Heart left ventricle (tissue), 16 donors: ENCODE measurements around the gene OR51F2. TPM values are rescaled to one million over a fixed set of nuclear protein-coding genes. Genes with fewer than 3 reads are reported as not detected.
"Not testable (repeated sequence)": the region's sequence is repeated elsewhere in the genome, so short reads cannot be mapped to it uniquely, and the experiment has no call there.

ENCODE experiments used
- ATAC-seq, 4 donors: fragments of 200-7000 bp; cut with Tn5 transposase; one replicate each; pipeline ENCODE4 v1.9.1; 2020 to 2022; ENCODE audit warnings: moderate library complexity in 4 of 4, mild to moderate bottlenecking in 3 of 4, moderate number of reproducible peaks in 1 of 4
- DNase-seq, 5 donors: peaks; one replicate each; pipeline ENCODE4 v3.0.0-alpha.2; 2020
- H3K27ac ChIP-seq, 12 donors: fragments of 200-600 bp; sonication (generic) in 4 of 12; one replicate each; pipeline versions ENCODE4 v1.5.0 to v1.8.0; 2016 to 2022; ENCODE audit warnings: mild to moderate bottlenecking in 2 of 12
- H3K27me3 ChIP-seq, 9 donors: fragments of 200-600 bp; sonication (generic) in 2 of 9; one replicate each; pipeline versions ENCODE4 v1.5.1 to v1.8.0; 2016 to 2022; ENCODE audit warnings: mild to moderate bottlenecking in 3 of 9
- H3K36me3 ChIP-seq, 9 donors: fragments of 200-600 bp; sonication (generic) in 2 of 9; one replicate each; pipeline versions ENCODE4 v1.5.0 to v1.8.0; 2018 to 2022; ENCODE audit warnings: mild to moderate bottlenecking in 2 of 9
- H3K4me1 ChIP-seq, 12 donors: fragments of 200-600 bp; sonication (generic) in 4 of 12; one replicate each; pipeline versions ENCODE4 v1.5.0 to v1.8.0; 2016 to 2022; ENCODE audit warnings: mild to moderate bottlenecking in 3 of 12
- H3K4me3 ChIP-seq, 12 donors: fragments of 200-600 bp; sonication (generic) in 4 of 12; one replicate each; pipeline versions ENCODE4 v1.5.0 to v1.8.0; 2017 to 2022; ENCODE audit warnings: mild to moderate bottlenecking in 9 of 12, moderate library complexity in 4 of 12
- H3K9me3 ChIP-seq, 12 donors: fragments of 200-600 bp; sonication (generic) in 4 of 12; one replicate each; pipeline versions ENCODE4 v1.5.0 to v1.8.0; 2016 to 2022; ENCODE audit warnings: mild to moderate bottlenecking in 1 of 12
- CTCF ChIP-seq, 12 donors: fragments of 200-600 bp; sonication (generic) in 4 of 12; IDR thresholded peaks; one replicate each; pipeline versions ENCODE4 v1.5.0 to v1.8.0; 2018 to 2022; ENCODE audit warnings: antibody characterized with exemption in 12 of 12, mild to moderate bottlenecking in 5 of 12
- POLR2A ChIP-seq, 2 donors: fragments of 450-650 bp; IDR thresholded peaks; one replicate each; pipeline ENCODE4 v1.6.1; 2017; ENCODE audit warnings: antibody characterized with exemption in 2 of 2, mild to moderate bottlenecking in 2 of 2, moderate library complexity in 2 of 2
- WGBS, 4 donors: extraction: QIAGEN DNeasy Blood & Tissue Kit in 2 of 4; methylation state at CpG; one replicate each; pipeline versions ENCODE4 v1.1.5 to v1.1.7; 2013 to 2018; 5-methylcytosine and 5-hydroxymethylcytosine counted together
- intact Hi-C, 10 donors: fragments of 100-400 bp; cut with DNase I; formaldehyde crosslinking; loops; one replicate each; pipeline versions ENCODE4 v1.11.1 to v1.14.2; 2022
- long read RNA-seq, 3 donors: library from polyadenylated mRNA; unstranded; transcript quantifications; one replicate each; pipeline ENCODE4 v2.0.0, GENCODE V29; 2020 to 2021
- polyA plus RNA-seq, 2 donors: library from polyadenylated mRNA; stranded (reverse); fragments of 200-250 nt; gene quantifications; one replicate each; pipeline ENCODE4 v1.2.3, GENCODE V29; 2013
- total RNA-seq, 9 donors: library from RNA; depleted of rRNA in 2 of 9; stranded (reverse); fragments of >200 nt in 2 of 9; fragmentation: NEBNext Ultra II Directional in 3 of 9; extraction: Animal tissue kit (Norgen Biotek cat#: 25700) in 3 of 9; gene quantifications; one replicate each; pipeline versions ENCODE4 v1.1.0 to v1.2.4, GENCODE V29; 2016 to 2023
- donor health status: ischemic (EF 13 %, LVEDD 7.1; RV severe dilation, severe dysfunction).
- donor health status: healthy with polysubstance abuse.
- donor health status: DM: no; HTN: yes; CAD: no.
- donor health status: DM: no; HTN: no; CAD: no.
- donor health status: ischemic (EF 25% LVEDD 6.9; RV normal size, moderate dysfunction).
- donor health status: ischemic (EF 25% LVEDD 5.7; RV mildly dilated, moderate dysfunction).
- donor health status: healthy.
- donor health status: DM: yes; HTN: yes; CAD: no.
- donor health status: ischemic (EF 35%, LVEDD 5.7; RV mildly dilated, moderate dysfunction).
- donor health status: nonischemic (EF 11% LVEDD 7.7; RV severe dilation, severe dysfunction).
- donor health status: DM: yes; HTN: yes; CAD: no.
- donor health status: PGD.
- donor health status: ischemic (EF 29% LVEDD 5.4; RV normal size, mild dysfunction).
- donor health status: nonischemic (EF 23%, LVEDD 6.1; RV moderate dilation, normal function).

The OR51F2 gene
- total RNA-seq (not detected), polyA plus RNA-seq (not detected)
- long read RNA-seq, donor 1: 0 reads
- long read RNA-seq, donor 2: 0 reads
- long read RNA-seq, donor 3: 0 reads

GRCh38 chr11:4821021-4821420, at the start of gene OR51F2:
OR51F2 (plus strand) TSS chr11:4821321; CDS start chr11:4821422, 101 bp downstream.
- H3K36me3 ChIP-seq: no peaks in the 10 kb centered on the region
- intact Hi-C loops: loop anchor here in 1 of 10 donors (10.0 kb wide), 1 partner anchor 636 kb away; no protein-coding TSS in a partner anchor
- no peaks in the 10 kb centered on the region for H3K9me3 ChIP-seq
- no peak within 1 kb of the TSS for H3K27ac ChIP-seq
- no peaks in the 10 kb centered on the region for H3K4me1 ChIP-seq
- no peak within 1 kb of the TSS for H3K4me3 ChIP-seq
- no peak for DNase-seq
- H3K27me3 ChIP-seq: no peaks in the 10 kb centered on the region
- 92 to 97% (median 94%) methylated on average over 1 of the region's 1 CpG for WGBS, 4 donors
- no peak for TF ChIP-seq POLR2A (IDR thresholded peaks at IDR 0.05)
- no peak for TF ChIP-seq CTCF (IDR thresholded peaks at IDR 0.05)
- no peak for ATAC-seq

- ATAC-seq: no peak
- DNase-seq: no peak
- Histone ChIP-seq H3K4me3 (no peak overlapping the region), H3K27me3 (no peaks in the 10 kb centered on the region), H3K36me3 (no peaks in the 10 kb centered on the region), H3K4me1 (no peaks in the 10 kb centered on the region), H3K27ac (no peak overlapping the region), H3K9me3 (no peaks in the 10 kb centered on the region)
- WGBS, 4 donors: 42 to 62% (median 56%) methylated on average over 1 of the region's 1 CpG
- intact Hi-C loops: no loop called here
- TF ChIP-seq POLR2A (IDR thresholded peaks at IDR 0.05) (no peak), CTCF (IDR thresholded peaks at IDR 0.05) (no peak)
Observed at GRCh38 chr11:4782454-4782853, 38.7 kb upstream of the OR51F2 start.

GRCh38 chr11:4797206-4797605, 23.9 kb upstream of the OR51F2 start:
- no peak for DNase-seq
- H3K36me3 ChIP-seq: no peaks in the 10 kb centered on the region
- no peaks in the 10 kb centered on the region for H3K27me3 ChIP-seq
- no peaks in the 10 kb centered on the region for H3K9me3 ChIP-seq
- no peaks in the 10 kb centered on the region for H3K4me1 ChIP-seq
- H3K27ac ChIP-seq: no peak overlapping the region
- ATAC-seq: no peak
- 22 to 27% (median 26%) methylated on average over 2 of the region's 2 CpGs for WGBS, 4 donors
- intact Hi-C loops: no loop called here
- TF ChIP-seq POLR2A (IDR thresholded peaks at IDR 0.05) (no peak), CTCF (IDR thresholded peaks at IDR 0.05) (no peak)
- H3K4me3 ChIP-seq: no peak overlapping the region

- TF ChIP-seq POLR2A (IDR thresholded peaks at IDR 0.05): no peak
- no peak for TF ChIP-seq CTCF (IDR thresholded peaks at IDR 0.05)
- Histone ChIP-seq H3K27me3 (no peaks in the 10 kb centered on the region), H3K36me3 (no peaks in the 10 kb centered on the region), H3K4me3 (no peak overlapping the region), H3K9me3 (no peaks in the 10 kb centered on the region), H3K4me1 (no peaks in the 10 kb centered on the region), H3K27ac (no peak overlapping the region)
- DNase-seq (no peak), ATAC-seq (no peak)
- WGBS, 4 donors: 85 to 90% (median 87%) methylated on average over 6 of the region's 6 CpGs
- intact Hi-C loops: no loop called here
Observed at GRCh38 chr11:4798427-4799183, 22.5 kb upstream of the OR51F2 start.

GRCh38 chr11:4801316-4801715, 19.8 kb upstream of the OR51F2 start:
- DNase-seq, intact Hi-C loops, H3K4me3 ChIP-seq, H3K27ac ChIP-seq, H3K27me3 ChIP-seq, H3K9me3 ChIP-seq, H3K4me1 ChIP-seq, ATAC-seq, H3K36me3 ChIP-seq: not testable (repeated sequence)
- WGBS, 4 donors: 74 to 86% (median 81%) methylated on average over 5 of the region's 5 CpGs
